ENCODE measurements around the gene FGF1. TPM values are rescaled to one million over a fixed set of nuclear protein-coding genes. Genes with fewer than 3 reads are reported as not detected.

The FGF1 gene
- total RNA-seq, 1 experiment from 2014 or later = 3.2 TPM

- no peaks in the 10 kb centered on the region for H3K9me3 Mint-ChIP-seq
- Histone ChIP-seq H3K9me3 (ENCODE audit: control insufficient read depth, low read depth, low read length) (no peaks in the 10 kb centered on the region), H3K23ac (ENCODE audit: insufficient read length, low read depth, low read length) (no peak overlapping the region), H3K9ac (ENCODE audit: extremely low read depth, insufficient read length, low read length) (no peak overlapping the region), H4K5ac (ENCODE audit: insufficient read length, low read depth, low read length) (no peak overlapping the region), H2AK5ac (ENCODE audit: insufficient read length, low read length) (no peak overlapping the region), H2BK20ac (ENCODE audit: low read depth, low read length, poor library complexity, severe bottlenecking) (no peak overlapping the region), H3K79me1 (ENCODE audit: insufficient read depth, low read depth, low read length, poor library complexity, severe bottlenecking) (no peaks in the 10 kb centered on the region), H3K14ac (ENCODE audit: insufficient read depth, low read length) (no peak overlapping the region), H3K56ac (ENCODE audit: insufficient read length, low read depth, low read length) (no peak overlapping the region), H3K23me2 (ENCODE audit: insufficient read length, low read depth, low read length, poor library complexity, severe bottlenecking) (no peaks in the 10 kb centered on the region), H3K4ac (ENCODE audit: low read depth, low read length) (no peak overlapping the region), H2AFZ (ENCODE audit: low read length) (no peak overlapping the region), H3K79me2 (ENCODE audit: insufficient read depth, low read length) (no peaks in the 10 kb centered on the region), H3K27ac (ENCODE audit: insufficient read length, low read depth, low read length) (no peak overlapping the region), H2BK5ac (ENCODE audit: insufficient read length, low read length) (no peak overlapping the region), H3K18ac (ENCODE audit: insufficient read length, low read depth, low read length) (no peak overlapping the region), H3T11ph (ENCODE audit: low read length) (no peak overlapping the region), H3K27me3 (ENCODE audit: insufficient read depth, low read length) (no peaks in the 10 kb centered on the region), H4K8ac (replicated peaks; ENCODE audit: insufficient read length, low read depth, low read length) (no peak overlapping the region), H4K91ac (ENCODE audit: insufficient read length, low read depth, low read length) (no peak overlapping the region), H2BK15ac (ENCODE audit: low read depth, low read length) (no peak overlapping the region), H2BK120ac (ENCODE audit: low read depth, low read length, poor library complexity, severe bottlenecking) (no peak overlapping the region), H2BK12ac (ENCODE audit: insufficient read length, low read depth, low read length) (no peak overlapping the region), H3K4me2 (ENCODE audit: insufficient read depth, insufficient read length, low read length) (no peak overlapping the region), H4K20me1 (ENCODE audit: control insufficient read depth, insufficient read depth, insufficient read length) (no peaks in the 10 kb centered on the region), H3K4me1 (ENCODE audit: insufficient read depth, low read length) (no peaks in the 10 kb centered on the region; the same call in 1 of the 2 replicates)
- H3K4me1 Mint-ChIP-seq = peaks cover 21 to 32% of the 10 kb centered on the region in 2 experiments
- no peaks in the 10 kb centered on the region; the same call in 1 of the 2 replicates for H3K27me3 Mint-ChIP-seq (ENCODE audit: low read depth)
- no CpG with 5 or more reads among the region's 4 CpGs for WGBS (ENCODE audit: extremely low coverage, insufficient read length, low lambda C conversion rate)
- DNase-seq = no peak
- H3K36me3 Mint-ChIP-seq (ENCODE audit: insufficient read depth in 1 of 3, low read depth in 3 of 3) = no peaks in the 10 kb centered on the region; a peak in 1 of 7 replicates
- H3K27ac Mint-ChIP-seq = no peak overlapping the region
- no peak overlapping the region for H3K4me3 Mint-ChIP-seq
- TF ChIP-seq, protein P1, sequence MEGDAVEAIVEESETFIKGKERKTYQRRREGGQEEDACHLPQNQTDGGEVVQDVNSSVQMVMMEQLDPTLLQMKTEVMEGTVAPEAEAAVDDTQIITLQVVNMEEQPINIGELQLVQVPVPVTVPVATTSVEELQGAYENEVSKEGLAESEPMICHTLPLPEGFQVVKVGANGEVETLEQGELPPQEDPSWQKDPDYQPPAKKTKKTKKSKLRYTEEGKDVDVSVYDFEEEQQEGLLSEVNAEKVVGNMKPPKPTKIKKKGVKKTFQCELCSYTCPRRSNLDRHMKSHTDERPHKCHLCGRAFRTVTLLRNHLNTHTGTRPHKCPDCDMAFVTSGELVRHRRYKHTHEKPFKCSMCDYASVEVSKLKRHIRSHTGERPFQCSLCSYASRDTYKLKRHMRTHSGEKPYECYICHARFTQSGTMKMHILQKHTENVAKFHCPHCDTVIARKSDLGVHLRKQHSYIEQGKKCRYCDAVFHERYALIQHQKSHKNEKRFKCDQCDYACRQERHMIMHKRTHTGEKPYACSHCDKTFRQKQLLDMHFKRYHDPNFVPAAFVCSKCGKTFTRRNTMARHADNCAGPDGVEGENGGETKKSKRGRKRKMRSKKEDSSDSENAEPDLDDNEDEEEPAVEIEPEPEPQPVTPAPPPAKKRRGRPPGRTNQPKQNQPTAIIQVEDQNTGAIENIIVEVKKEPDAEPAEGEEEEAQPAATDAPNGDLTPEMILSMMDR (conservative IDR thresholded peaks at IDR 0.05) = no peak
These were observed 83.1 kb downstream of the FGF1 start for GRCh38 chr5:142602720-142603245.
